Type B pancreatic cell (in vitro differentiated cells): ENCODE measurements around the gene NCAPH2. TPM values are rescaled to one million over a fixed set of nuclear protein-coding genes. Genes with fewer than 3 reads are reported as not detected.
"Not testable (repeated sequence)": the region's sequence is repeated elsewhere in the genome, so short reads cannot be mapped to it uniquely, and the experiment has no call there.

ENCODE experiments used
- DNase-seq: peaks from one replicate; pipeline ENCODE4 v3.0.0; 2021; ENCODE audit warnings: mixed read lengths; ENCODE audit not compliant: unreplicated experiment; ENCODE audit errors: extremely low spot score
- H3K27ac Mint-ChIP-seq: 2 replicates; pipeline ENCODE4 v1.8.0; 2021; ENCODE audit warnings: mild to moderate bottlenecking, mixed read lengths
- H3K27me3 Mint-ChIP-seq: 2 replicates; pipeline ENCODE4 v1.8.0; 2021; ENCODE audit warnings: mixed read lengths
- H3K36me3 Mint-ChIP-seq: 2 replicates; pipeline ENCODE4 v1.8.0; 2021; ENCODE audit warnings: mixed read lengths
- H3K4me1 Mint-ChIP-seq: one replicate; pipeline ENCODE4 v1.8.0; 2021; ENCODE audit warnings: mixed read lengths; ENCODE audit not compliant: unreplicated experiment
- H3K4me3 Mint-ChIP-seq: 2 replicates; pipeline ENCODE4 v1.8.0; 2021; ENCODE audit warnings: mild to moderate bottlenecking, mixed read lengths
- H3K9me3 Mint-ChIP-seq: 2 replicates; pipeline ENCODE4 v1.8.0; 2021; ENCODE audit warnings: mixed read lengths
- CTCF ChIP-seq: fragments of 200-600 bp; sonication (generic); conservative IDR thresholded peaks from 2 replicates; pipeline ENCODE4 v1.5.0; 2021; ENCODE audit warnings: antibody characterized with exemption, mild to moderate bottlenecking
- total RNA-seq: library from RNA; stranded (reverse); gene quantifications from 2 replicates; pipeline ENCODE4 v1.2.1, GENCODE V29; 2021; ENCODE audit warnings: low replicate concordance

NCAPH2 gene
- total RNA-seq, 1 donor from 2014 or later: 75.2 TPM

- TF ChIP-seq CTCF: no peak
- H3K4me1 Mint-ChIP-seq: no peaks in the 10 kb centered on the region
- no peak overlapping the region for H3K27ac Mint-ChIP-seq
- DNase-seq: no peak
- H3K27me3 Mint-ChIP-seq: no peaks in the 10 kb centered on the region
- no peak overlapping the region for H3K4me3 Mint-ChIP-seq
- no peaks in the 10 kb centered on the region for H3K9me3 Mint-ChIP-seq
- peaks cover 8% of the 10 kb centered on the region for H3K36me3 Mint-ChIP-seq
Observed at GRCh38 chr22:50516068-50516467, 8.0 kb downstream of the NCAPH2 start.

- no peak overlapping the region for H3K27ac Mint-ChIP-seq
- no peaks in the 10 kb centered on the region for H3K9me3 Mint-ChIP-seq
- H3K4me3 Mint-ChIP-seq: no peak overlapping the region
- DNase-seq: no peak
- H3K36me3 Mint-ChIP-seq: peaks cover 8% of the 10 kb centered on the region
- H3K4me1 Mint-ChIP-seq: no peaks in the 10 kb centered on the region
- TF ChIP-seq CTCF: no peak
- no peaks in the 10 kb centered on the region for H3K27me3 Mint-ChIP-seq
Observed at GRCh38 chr22:50516891-50517290, 8.9 kb downstream of the NCAPH2 start.

- Mint-ChIP-seq H3K4me3 (no peak overlapping the region), H3K27ac (no peak overlapping the region), H3K9me3 (no peaks in the 10 kb centered on the region), H3K4me1 (no peaks in the 10 kb centered on the region), H3K27me3 (no peaks in the 10 kb centered on the region), H3K36me3 (peaks cover 8% of the 10 kb centered on the region)
- no peak for DNase-seq
- no peak for TF ChIP-seq CTCF
Observed at GRCh38 chr22:50517495-50518260, 9.7 kb downstream of the NCAPH2 start.

GRCh38 chr22:50518606-50519005 is 10.6 kb downstream of the NCAPH2 start:
- Mint-ChIP-seq H3K27me3 (no peaks in the 10 kb centered on the region), H3K4me1 (no peaks in the 10 kb centered on the region), H3K9me3 (no peaks in the 10 kb centered on the region), H3K36me3 (peaks cover 8% of the 10 kb centered on the region), H3K27ac (no peak overlapping the region), H3K4me3 (no peak overlapping the region)
- no peak for TF ChIP-seq CTCF
- no peak for DNase-seq

GRCh38 chr22:50519151-50519550 is 11.1 kb downstream of the NCAPH2 start:
- no peak for DNase-seq
- no peaks in the 10 kb centered on the region for H3K4me1 Mint-ChIP-seq
- no peak overlapping the region for H3K4me3 Mint-ChIP-seq
- no peak overlapping the region for H3K27ac Mint-ChIP-seq
- H3K27me3 Mint-ChIP-seq: no peaks in the 10 kb centered on the region
- no peak for TF ChIP-seq CTCF
- no peaks in the 10 kb centered on the region for H3K9me3 Mint-ChIP-seq
- peaks cover 8% of the 10 kb centered on the region for H3K36me3 Mint-ChIP-seq

- H3K36me3 Mint-ChIP-seq, H3K27me3 Mint-ChIP-seq, DNase-seq, H3K4me1 Mint-ChIP-seq, H3K4me3 Mint-ChIP-seq, H3K9me3 Mint-ChIP-seq, H3K27ac Mint-ChIP-seq: not testable (repeated sequence)
Observed at GRCh38 chr22:50520184-50520583, 12.2 kb downstream of the NCAPH2 start.
